EH (cell line): Measurements from ENCODE around the gene NTMT1.

Source experiments
- DNase-seq: peaks from one replicate; pipeline ENCODE4 v3.0.0-alpha.2; 2015; ENCODE audit warnings: low read depth

Gene NTMT1

DNA sequence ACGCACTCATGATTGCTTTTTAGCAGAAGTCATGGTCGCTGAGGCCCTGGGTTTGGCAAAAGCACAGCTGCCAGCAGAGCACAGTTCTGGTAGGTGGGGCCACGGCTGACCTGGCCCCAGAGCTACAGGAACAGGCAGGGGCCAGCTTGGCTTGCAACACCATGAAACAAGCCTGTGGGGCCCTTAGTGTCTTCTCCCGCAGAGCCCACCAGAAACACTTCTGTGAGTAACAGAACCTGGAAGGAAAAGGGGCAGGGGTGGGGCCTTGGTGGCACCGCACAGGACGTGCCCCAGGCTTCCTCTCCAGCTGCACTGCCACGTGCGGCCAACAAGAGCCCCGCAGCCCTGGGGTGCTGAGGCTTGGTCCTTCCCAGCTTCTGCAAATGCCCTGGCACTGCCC is 11.1 kb downstream of the NTMT1 start:
- DNase-seq, result no peak

GRCh38 chr9:129637673-129638439 is 11.9 kb downstream of the NTMT1 start:
- no peak for DNase-seq

DNA sequence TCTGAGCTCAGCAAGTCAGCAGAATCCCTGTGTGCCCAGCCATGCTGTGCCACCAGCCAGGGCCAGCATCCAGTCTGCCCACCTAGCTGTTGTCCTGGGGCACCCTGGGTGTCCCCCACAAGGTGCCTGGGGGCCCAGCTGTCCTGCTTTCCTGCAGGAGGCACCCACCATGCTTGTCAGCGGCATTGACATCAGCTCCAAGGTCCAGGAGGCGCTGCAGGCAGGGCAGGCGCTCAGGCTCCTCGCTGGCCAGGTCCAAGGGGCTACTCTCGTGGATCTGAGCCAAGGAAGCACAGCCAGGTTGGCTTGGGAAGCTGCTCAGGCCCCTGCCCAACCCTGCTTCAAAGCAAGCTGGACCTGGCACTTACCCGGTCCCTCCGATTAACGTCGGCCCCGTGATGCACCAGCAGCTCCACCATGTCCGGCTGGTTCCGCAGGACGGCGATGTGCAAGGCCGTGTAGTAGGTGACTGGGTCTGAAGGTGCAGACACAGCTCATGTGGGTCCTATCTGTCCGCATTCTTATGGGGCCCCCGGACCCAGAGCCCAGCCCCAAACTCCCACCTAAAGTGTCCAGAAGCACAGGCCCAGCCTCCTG is 13.2 kb downstream of the NTMT1 start:
- DNase-seq, result no peak

GRCh38 chr9:129639756-129640085 is 13.8 kb downstream of the NTMT1 start:
- DNase-seq, result no peak

GRCh38 chr9:129640086-129640870 is 14.3 kb downstream of the NTMT1 start:
- DNase-seq, result peak; percentile 43

GRCh38 chr9:129640871-129641749 is 15.1 kb downstream of the NTMT1 start:
- DNase-seq, result no peak

- DNase-seq, result peak; percentile 97
Observed at GRCh38 chr9:129641750-129642585, 16.0 kb downstream of the NTMT1 start, which contains the start of gene ASB6. Gene ASB6, minus strand, starts transcription at chr9:129642151. Its CDS starts 152 bp downstream, at chr9:129641999.

DNA sequence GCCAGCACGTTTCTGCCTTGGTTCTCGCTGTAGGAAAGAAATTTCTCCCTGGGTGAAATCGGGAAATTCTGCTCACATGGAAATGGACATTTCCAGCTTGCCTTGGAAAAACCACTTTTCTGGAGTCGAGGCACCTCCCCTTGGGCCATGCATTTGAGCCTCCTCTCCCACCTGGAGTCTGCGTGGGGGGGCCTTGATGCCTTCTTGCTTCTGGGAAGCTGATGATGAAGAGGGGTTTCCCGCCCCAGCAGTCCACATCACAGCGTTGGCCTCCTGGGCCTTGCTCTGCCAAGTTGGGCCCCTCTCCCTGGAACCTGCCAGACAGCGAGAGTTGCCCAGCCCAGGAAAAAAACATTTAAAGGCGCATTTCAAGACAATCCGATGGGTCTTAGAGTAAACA is 17.7 kb downstream of the NTMT1 start:
- no peak for DNase-seq

- DNase-seq, result no peak
Observed at GRCh38 chr9:129644365-129644764, 18.4 kb downstream of the NTMT1 start.

DNA sequence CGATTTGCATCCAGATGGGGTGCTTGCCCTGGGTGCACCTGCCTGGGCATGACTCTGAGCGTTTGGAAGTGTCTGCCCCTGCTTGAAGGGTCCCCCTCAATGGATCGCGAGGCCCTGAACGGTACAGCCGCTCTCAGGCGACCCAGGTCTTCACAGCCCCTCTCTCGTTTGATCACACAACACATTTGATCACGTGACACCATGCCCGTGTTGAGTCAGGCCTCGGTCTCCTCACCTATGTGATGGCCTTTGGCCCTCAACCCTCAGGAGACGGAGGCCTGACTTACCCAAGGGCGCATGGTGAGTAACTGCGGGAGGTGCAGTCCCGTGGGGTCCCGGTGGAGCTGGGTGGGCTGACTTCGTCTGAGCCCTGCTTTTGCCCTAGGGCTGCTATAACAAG is 18.9 kb downstream of the NTMT1 start:
- DNase-seq, result no peak

GRCh38 chr9:129646252-129646651 is 20.3 kb downstream of the NTMT1 start:
- no peak for DNase-seq

DNA sequence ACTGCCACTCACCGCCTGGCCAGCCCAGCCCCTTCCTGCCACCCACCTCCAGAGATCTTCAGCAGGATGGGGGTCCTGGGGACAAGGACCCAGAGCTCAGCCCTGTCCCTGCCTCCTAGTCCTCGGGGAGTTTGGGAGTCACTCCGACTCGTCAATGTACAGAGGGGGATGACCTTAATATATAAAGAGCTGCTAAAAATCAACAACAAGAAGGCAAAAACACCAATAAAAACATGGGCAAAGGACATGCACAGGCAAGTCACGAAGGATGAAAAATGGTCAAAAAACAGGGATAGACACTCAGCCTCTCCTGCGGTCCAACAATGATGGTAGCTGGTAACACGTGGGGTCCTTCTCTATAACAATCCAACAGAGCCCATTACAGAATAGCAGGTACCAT is 20.7 kb downstream of the NTMT1 start:
- no peak for DNase-seq

- no peak for DNase-seq
Observed at GRCh38 chr9:129647635-129648034, 21.7 kb downstream of the NTMT1 start.

GRCh38 chr9:129648092-129648763 is 22.3 kb downstream of the NTMT1 start:
- peak; percentile 52 for DNase-seq

DNA sequence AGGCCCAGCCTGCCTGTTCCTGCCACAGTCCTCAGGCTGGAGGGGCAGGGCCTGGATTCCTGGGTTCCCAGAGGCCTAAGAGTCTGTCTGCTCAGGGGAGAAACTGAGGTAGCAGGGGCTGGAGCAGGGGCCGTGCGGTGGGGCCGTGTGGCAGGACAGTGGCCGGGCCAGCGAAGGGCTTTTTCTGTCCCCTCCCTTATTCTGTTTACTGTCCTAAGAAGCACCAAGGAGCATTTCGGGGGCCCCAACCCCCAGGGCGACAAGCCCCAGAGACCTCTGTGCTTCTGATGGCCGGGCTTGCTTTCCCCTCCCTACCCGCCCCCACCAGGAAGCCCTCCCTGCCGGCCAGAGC is 22.8 kb downstream of the NTMT1 start:
- no peak for DNase-seq

DNA sequence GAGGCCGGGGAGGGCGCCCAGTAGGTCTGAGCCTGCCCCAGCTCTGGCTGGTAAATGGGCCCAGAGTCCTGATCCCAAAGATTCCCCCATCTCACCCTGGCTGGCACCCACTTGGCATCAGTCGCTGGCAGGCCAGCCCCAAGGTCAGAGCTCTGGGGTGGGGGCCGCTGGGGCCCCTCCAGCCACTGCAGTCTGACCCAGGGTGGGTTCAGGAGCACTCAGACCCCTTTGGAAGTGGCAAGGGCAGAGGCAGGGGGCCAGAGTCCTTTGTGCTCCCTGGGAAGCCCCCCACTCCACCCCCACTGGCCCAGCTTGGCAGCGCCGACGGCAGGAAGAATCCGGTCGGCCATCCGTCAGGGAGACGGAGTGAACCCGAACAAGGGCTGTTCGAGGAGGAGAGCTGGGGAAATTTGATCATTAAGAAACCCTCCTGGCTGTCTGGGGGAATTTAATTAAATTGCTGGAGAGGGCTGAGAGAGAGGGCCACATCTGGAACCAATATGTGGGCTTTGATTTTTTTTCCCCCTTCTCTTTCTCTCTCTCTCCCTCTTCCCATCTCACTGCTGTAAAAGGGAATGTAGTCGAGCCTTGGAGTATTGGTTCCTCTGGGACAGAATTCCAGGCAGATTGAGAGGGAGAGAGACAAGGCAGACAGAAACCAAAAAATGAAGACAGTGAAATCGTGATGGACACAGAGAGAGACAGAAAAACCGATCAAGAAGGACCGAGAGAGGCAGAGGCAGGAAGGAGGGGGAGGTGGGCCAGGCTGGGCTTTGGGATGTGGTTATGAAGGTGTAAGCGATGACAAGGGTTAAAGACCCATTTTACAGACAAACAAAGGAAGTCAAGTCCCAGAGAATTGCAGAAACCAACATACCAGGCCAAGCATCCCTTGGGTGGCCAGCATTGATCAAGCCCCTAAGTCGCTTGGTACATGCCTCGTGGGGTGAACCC is 24.0 kb downstream of the NTMT1 start:
- peak; percentile 31 for DNase-seq

- no peak for DNase-seq
Observed at GRCh38 chr9:129650680-129651235, 24.8 kb downstream of the NTMT1 start.

GRCh38 chr9:129653823-129654553 is 28.0 kb downstream of the NTMT1 start:
- DNase-seq, result no peak
